GM13977 (cell line): ENCODE measurements around the gene ADGRD2.
A peak's percentile ranks its signal among the peaks of the same experiment; 100 is the strongest.

Experiments used
- DNase-seq: peaks from one replicate; pipeline ENCODE4 v3.0.0; 2012; ENCODE audit warnings: low spot score
- CTCF ChIP-seq: IDR thresholded peaks from 2 replicates; pipeline ENCODE4 v1.5.1; 2012; ENCODE audit warnings: mild to moderate bottlenecking, control low read depth; ENCODE audit not compliant: insufficient read depth; ENCODE audit errors: extremely low read depth, missing control alignments
- in situ Hi-C: fragments of 300-500 bp; cut with MboI; formaldehyde crosslinking; loops from one replicate; pipeline ENCODE4 v1.12.0; 2022; ENCODE audit warnings: low sequenced_read_pairs, low pct_unique_long_range_greater_than_20kb, mixed read lengths, inconsistent platforms; ENCODE audit not compliant: unreplicated experiment

Gene ADGRD2

GRCh38 chr9:124471761-124472160, 21.5 kb downstream of the ADGRD2 start:
- DNase-seq = no peak
- in situ Hi-C loops = no loop called here
- TF ChIP-seq CTCF = no peak

- no peak for TF ChIP-seq CTCF
- in situ Hi-C loops = no loop called here
- DNase-seq = no peak
Measured at GRCh38 chr9:124472770-124473169, 22.5 kb downstream of the ADGRD2 start.

- in situ Hi-C loops = no loop called here
- DNase-seq = no peak
- no peak for TF ChIP-seq CTCF
Measured at GRCh38 chr9:124473310-124473709, 23.1 kb downstream of the ADGRD2 start.

GRCh38 chr9:124474151-124474550, 23.9 kb downstream of the ADGRD2 start:
- in situ Hi-C loops = no loop called here
- no peak for DNase-seq
- no peak for TF ChIP-seq CTCF

- in situ Hi-C loops = no loop called here
- no peak for DNase-seq
- TF ChIP-seq CTCF = peak; percentile 39
Measured at GRCh38 chr9:124475158-124475867, 25.1 kb downstream of the ADGRD2 start.

GRCh38 chr9:124475868-124476690, 25.8 kb downstream of the ADGRD2 start:
- in situ Hi-C loops = no loop called here

More at GRCh38 chr9:124475868-124476690, 25.8 kb downstream of the ADGRD2 start:
- TF ChIP-seq CTCF = no peak
- DNase-seq = no peak
